K562 (cell line): Measurements from ENCODE around the gene CHMP4B. TPM values are rescaled to one million over a fixed set of nuclear protein-coding genes. Genes with fewer than 3 reads are reported as not detected.

Experiments
- ATAC-seq: fragments of 200-7000 bp; cut with Tn5 transposase; 3 replicates; pipeline ENCODE4 v1.9.1; 2020; ENCODE audit warnings: moderate library complexity
- BruUV-seq: library from RNA; stranded (reverse); fragments of 400-500 nt; replicated peaks from 2 replicates; lab custom pipeline; 2021; lab: Mats Ljungman, UMichigan
- CTCF ChIA-PET: fragments of 300-600 bp; formaldehyde crosslinking; extraction: SDS; loops from one replicate; lab custom pipeline; 2021; ENCODE audit warnings: low intra/inter-chr PET ratio; lab: Yijun Ruan, JAX
- POLR2A ChIA-PET: fragments of 300-600, 350-650 bp; sonication (Branson Sonifier 250); formaldehyde crosslinking; extraction: SDS; loops from one replicate; lab custom pipeline; 2021; ENCODE audit warnings: antibody characterized with exemption, inconsistent platforms; lab: Yijun Ruan, JAX
- DNase-seq, 4 experiments: peaks; one replicate each; pipeline versions ENCODE4 v3.0.0 to v3.0.0-alpha.2; 2011 to 2018; ENCODE audit warnings: low spot score in 3 of 4, mixed read lengths in 3 of 4; ENCODE audit errors: extremely low read depth in 1 of 4
- FAIRE-seq: peaks from 2 replicates; lab custom pipeline; 2011; peaks lifted over from hg19 to GRCh38; lab: Jason Lieb, UNC
- H2AFZ ChIP-seq: 2 replicates; pipeline ENCODE4 v1.6.0; 2011; ENCODE audit warnings: low read depth, low read length, control low read depth, inconsistent platforms
- H3K27ac ChIP-seq: fragments of 200-600 bp; 3 replicates; pipeline ENCODE4 v1.8.0; 2011; ENCODE audit warnings: low read depth, mild to moderate bottlenecking, control low read depth, inconsistent platforms, low read length, moderate library complexity, mixed read lengths; ENCODE audit errors: extremely low read depth
- H3K27me3 ChIP-seq, 2 experiments: fragments of 300-600 bp in 1 of 2; 2 replicates in 1 of 2; 3 replicates in 1 of 2; pipeline versions ENCODE4 v1.6.0 to v1.8.0; 2011; ENCODE audit warnings: inconsistent platforms in 2 of 2, low read length in 2 of 2, mild to moderate bottlenecking in 1 of 2, mixed read lengths in 1 of 2, moderate library complexity in 1 of 2; ENCODE audit not compliant: control insufficient read depth in 2 of 2, insufficient read depth in 2 of 2
- H3K36me3 ChIP-seq: fragments of 300-600 bp; 3 replicates; pipeline ENCODE4 v1.8.0; 2011; ENCODE audit warnings: mild to moderate bottlenecking, low read length, inconsistent platforms; ENCODE audit not compliant: control insufficient read depth, insufficient read depth
- H3K4me1 ChIP-seq, 2 experiments: fragments of 200-600 bp in 1 of 2; replicated peaks in 1 of 2; 2 replicates in 1 of 2; 3 replicates in 1 of 2; pipeline versions ENCODE4 v1.5.1 to v1.8.0; 2011; ENCODE audit warnings: inconsistent platforms in 2 of 2, low read length in 2 of 2, mild to moderate bottlenecking in 1 of 2, mixed read lengths in 1 of 2, moderate library complexity in 1 of 2; ENCODE audit not compliant: control insufficient read depth in 2 of 2, insufficient read depth in 2 of 2
- H3K4me2 ChIP-seq: 2 replicates; pipeline ENCODE4 v1.6.1; 2011; ENCODE audit warnings: low read length, control low read depth, inconsistent platforms, mixed read lengths; ENCODE audit not compliant: insufficient read depth
- H3K4me3 ChIP-seq: fragments of 200-600 bp; sonication (generic), shearing (Covaris generic); 2 replicates; pipeline ENCODE4 v1.5.1; 2016; ENCODE audit warnings: control low read depth, inconsistent platforms
- H3K79me2 ChIP-seq: fragments of 200-600 bp; 3 replicates; pipeline ENCODE4 v1.8.0; 2011; ENCODE audit warnings: low read length, inconsistent platforms; ENCODE audit not compliant: control insufficient read depth, insufficient read depth
- H3K9ac ChIP-seq, 2 experiments: 2 replicates each; pipeline versions ENCODE4 v1.6.0 to v1.6.1; 2011; ENCODE audit warnings: low read depth in 2 of 2, low read length in 2 of 2, control low read depth in 1 of 2, inconsistent platforms in 1 of 2, mild to moderate bottlenecking in 1 of 2, mixed read lengths in 1 of 2; ENCODE audit not compliant: insufficient read depth in 1 of 2
- H3K9me1 ChIP-seq: one replicate; pipeline ENCODE4 v1.6.0; 2011; ENCODE audit warnings: inconsistent platforms, mild to moderate bottlenecking, low read length, moderate library complexity; ENCODE audit not compliant: control insufficient read depth, insufficient read depth
- H3K9me3 ChIP-seq: replicated peaks from 2 replicates; pipeline ENCODE4 v1.5.1; 2011; ENCODE audit warnings: low read depth, low read length, inconsistent platforms; ENCODE audit not compliant: control insufficient read depth, insufficient read depth
- H4K20me1 ChIP-seq: replicated peaks from 2 replicates; pipeline ENCODE4 v1.6.1; 2011; ENCODE audit warnings: low read length, inconsistent platforms, mixed read lengths; ENCODE audit not compliant: control insufficient read depth, insufficient read depth
- DPF2 ChIP-seq: fragments of 450-650 bp; IDR thresholded peaks from 2 replicates; pipeline ENCODE4 v1.6.1; 2016
- HDGF ChIP-seq: fragments of 450-650 bp; IDR thresholded peaks from 2 replicates; pipeline ENCODE4 v1.6.1; 2016
- KLF16 ChIP-seq: IDR thresholded peaks from 2 replicates; pipeline ENCODE4 v1.6.1; 2016; ENCODE audit warnings: antibody characterized with exemption
- MAZ ChIP-seq, 2 experiments: fragments of 450-650 bp in 1 of 2; sonication (generic) in 1 of 2; formaldehyde crosslinking; IDR thresholded peaks in 1 of 2; conservative IDR thresholded peaks in 1 of 2; 2 replicates each; pipeline versions ENCODE4 v1.4.0 to v1.5.0; 2020; ENCODE audit warnings: mild to moderate bottlenecking in 1 of 2, missing genetic modification reagents in 1 of 2
- NRF1 ChIP-seq, 2 experiments: fragments of 450-650 bp; IDR thresholded peaks in 1 of 2; conservative IDR thresholded peaks in 1 of 2; 2 replicates each; pipeline ENCODE4 v1.6.1; 2014; ENCODE audit warnings: mild to moderate bottlenecking in 2 of 2
- PHTF2 ChIP-seq: fragments of 250-450 bp; sonication (Bioruptor Pico); IDR thresholded peaks from 2 replicates; pipeline ENCODE4 v1.5.0; 2021; ENCODE audit warnings: mild to moderate bottlenecking
- SIN3A ChIP-seq, 2 experiments: fragments of 150-350 bp in 1 of 2; IDR thresholded peaks; 2 replicates each; pipeline ENCODE4 v1.6.1; 2011 to 2016; ENCODE audit warnings: borderline replicate concordance in 2 of 2, low read depth in 2 of 2, low read length in 2 of 2, mild to moderate bottlenecking in 2 of 2, moderate library complexity in 2 of 2; ENCODE audit not compliant: control insufficient read depth in 1 of 2
- SPI1 ChIP-seq: IDR thresholded peaks from 2 replicates; pipeline ENCODE4 v1.6.1; 2011; ENCODE audit warnings: low read depth, low read length, control low read depth, borderline replicate concordance
- ZFP36 ChIP-seq: fragments of 150-350 bp; IDR thresholded peaks from 2 replicates; pipeline ENCODE4 v1.6.1; 2018; ENCODE audit warnings: low read length, low read depth; ENCODE audit not compliant: partially characterized antibody
- ZNF165 ChIP-seq: fragments of 250-450 bp; sonication (Bioruptor Pico); IDR thresholded peaks from 2 replicates; pipeline ENCODE4 v1.4.0; 2020; ENCODE audit warnings: borderline replicate concordance
- ZNF384 ChIP-seq: IDR thresholded peaks from 2 replicates; pipeline ENCODE4 v1.6.1; 2012; ENCODE audit warnings: low read depth, low read length, improper control_type of control experiment
- ZNF76 ChIP-seq: fragments of 250-450 bp; sonication (Bioruptor Pico); IDR thresholded peaks from 2 replicates; pipeline ENCODE4 v1.4.0; 2020; ENCODE audit warnings: mild to moderate bottlenecking, moderate library complexity, borderline replicate concordance
- WGBS: fragments of 100-300 bp; shearing (Covaris generic); methylation state at CpG from one replicate; pipeline ENCODE4 v1.1.6; 2016; ENCODE audit warnings: low coverage, mixed read lengths; ENCODE audit not compliant: insufficient coverage; ENCODE audit errors: missing lambda C conversion rate; 5-methylcytosine and 5-hydroxymethylcytosine counted together
- in situ Hi-C: fragments of 300-500 bp; cut with MboI; formaldehyde crosslinking; loops from 4 replicates; pipeline ENCODE4 v1.15.0; 2018; ENCODE audit warnings: inconsistent platforms, mixed read lengths
- intact Hi-C: fragments of 100-400 bp; cut with micrococcal nuclease; formaldehyde crosslinking; loops from 2 replicates; pipeline ENCODE4 v1.14.2; 2022
- polyA plus RNA-seq, 8 experiments: library from polyadenylated mRNA; depleted of rRNA in 4 of 8; stranded (reverse) in 5 of 8; unstranded in 3 of 8; fragments of >200 nt; fragmentation: Nextera tagmentation in 2 of 8; fragmentation: Illumina TruSeq in 1 of 8; extraction: Ambion mirVana in 2 of 8; extraction: Trizol in 1 of 8; gene quantifications; 2 replicates each; pipeline versions ENCODE4 v1.2.1 to v1.2.3, GENCODE V29; 2011 to 2014; ENCODE audit warnings: inconsistent platforms in 1 of 8, missing spikeins in 1 of 8
- total RNA-seq, 7 experiments: library from RNA; depleted of rRNA in 6 of 7; stranded (reverse); fragments of >200 nt in 6 of 7; fragmentation: Illumina TruSeq in 2 of 7; extraction: Trizol in 2 of 7; gene quantifications; 2 replicates each; pipeline versions ENCODE4 v1.2.1 to v1.2.3, GENCODE V29; 2011 to 2021; ENCODE audit warnings: low replicate concordance in 1 of 7

CHMP4B gene
- total and polyA plus RNA-seq, 9 of the 15 experiments (the other 6 are each of a cell fraction or from before 2014, with no cell fraction given): 1.8 to 64.7 (median 31.8) TPM

DNA sequence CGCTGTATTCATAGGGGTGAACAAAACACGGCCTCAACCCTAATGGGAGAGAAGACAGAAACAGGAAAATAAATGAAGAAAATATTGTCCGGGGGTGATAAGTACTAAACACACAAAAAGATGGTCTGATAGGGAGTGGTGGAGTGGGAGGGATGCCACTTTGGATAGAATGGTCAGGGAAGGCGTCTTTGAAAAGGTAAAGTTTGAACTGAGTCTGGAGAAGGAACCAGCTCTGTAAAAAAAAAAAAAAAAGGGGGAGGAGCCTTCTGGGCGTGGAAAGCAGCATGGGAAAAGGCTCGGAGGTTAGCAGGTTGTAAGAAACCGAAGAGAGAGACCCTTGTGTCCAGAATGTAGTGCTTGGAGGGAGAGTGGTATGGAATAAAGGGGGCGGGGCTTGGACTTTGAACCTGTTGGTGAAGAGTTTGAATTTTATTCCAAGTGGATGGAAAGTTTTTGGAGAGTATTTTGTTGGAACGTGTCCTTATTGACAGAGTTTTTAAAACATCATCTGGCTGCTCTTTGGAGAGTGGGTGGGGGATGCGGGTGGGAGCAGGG is 1.8 kb downstream of the CHMP4B start:
- DNase-seq: peak; percentile 29 to 62 (median 40)
- 6% methylated on average over 10 of the region's 10 CpGs for WGBS
- Histone ChIP-seq H3K36me3 (peaks cover 10% of the 10 kb centered on the region; the same call in 2 of the 3 replicates), H3K4me3 (peak overlapping the region; percentile 92), H4K20me1 (peaks cover 31% of the 10 kb centered on the region), H3K4me1 (peaks cover 7 to 22% of the 10 kb centered on the region in 2 experiments), H3K27ac (peak overlapping the region; percentile 84), H3K27me3 (no peaks in the 10 kb centered on the region), H3K9ac (peak overlapping the region; percentile 8 to 94; a peak in 3 of 4 replicates), H3K9me3 (no peaks in the 10 kb centered on the region), H3K79me2 (peaks cover 66% of the 10 kb centered on the region), H3K4me2 (peak overlapping the region; percentile 99), H2AFZ (peak overlapping the region; percentile 56), H3K9me1 (peaks cover 3% of the 10 kb centered on the region)
- peak; percentile 66 for FAIRE-seq
- in situ Hi-C loops (no loop called here), intact Hi-C loops (loop anchor here (5.0 kb wide), 2 partner anchors 81 to 126 kb away; partner anchors contain the start of genes E2F1 and ZNF341)
- no TSS peak for BruUV-seq
- ATAC-seq: 0 out of 3 replicates have a peak, but pooled peaks have one; percentile 13
- ChIA-PET CTCF (no interaction called here), POLR2A (interaction anchor here (1.1 to 3.3 kb wide), 3 partner anchors 12 to 23 kb away, joined by 3 to 14 read pairs (median 9); no protein-coding TSS in a partner anchor)
- no peak for TF ChIP-seq SPI1
- TF ChIP-seq ZNF76 (CRISPR knock-in tag): no peak
- peak; percentile 59; the same call in 1 of the 2 replicates for TF ChIP-seq HDGF
- TF ChIP-seq PHTF2: no peak
- TF ChIP-seq SIN3A (IDR thresholded peaks at IDR 0.05; ENCODE audit: borderline replicate concordance in 2 of 2, control insufficient read depth in 1 of 2, low read depth in 2 of 2, low read length in 2 of 2): peak in 1 of 2 experiments; percentile 25; a peak in 1 of 4 replicates
- TF ChIP-seq KLF16: no peak
- TF ChIP-seq ZNF384: peak; percentile 98
- TF ChIP-seq MAZ (CRISPR knock-in tag; conservative IDR thresholded peaks at IDR 0.05 in 1 of 2, IDR thresholded peaks at IDR 0.05 in 1 of 2): 0 out of 4 replicates have a peak, but pooled peaks of 1 of the 2 experiments have one; percentile 24
- no peak for TF ChIP-seq ZFP36
- TF ChIP-seq DPF2: no peak
- no peak for TF ChIP-seq ZNF165 (CRISPR knock-in tag)
- no peak for TF ChIP-seq NRF1 (conservative IDR thresholded peaks at IDR 0.05 in 1 of 2, IDR thresholded peaks at IDR 0.05 in 1 of 2)
